GM19025 (cell line): ENCODE results near the gene SLC6A18.
"Not testable (repeated sequence)": the region's sequence is repeated elsewhere in the genome, so short reads cannot be mapped to it uniquely, and the experiment has no call there.

Experiments used
- ATAC-seq: cut with Tn5 transposase; IDR thresholded peaks from one replicate; pipeline ENCODE4 v1.9.1; 2021; ENCODE audit warnings: mild to moderate bottlenecking, low read depth, moderate library complexity; ENCODE audit not compliant: unreplicated experiment

The SLC6A18 gene

GRCh38 chr5:1270426-1270825, 45.2 kb downstream of the SLC6A18 start:
- ATAC-seq: no peak

- ATAC-seq: no peak
Measured at GRCh38 chr5:1270933-1271914, 46.0 kb downstream of the SLC6A18 start.

- ATAC-seq: no peak
Measured at GRCh38 chr5:1272201-1272600, 47.0 kb downstream of the SLC6A18 start.

GRCh38 chr5:1273745-1274144, 48.6 kb downstream of the SLC6A18 start:
- no peak for ATAC-seq

GRCh38 chr5:1274471-1274870, 49.3 kb downstream of the SLC6A18 start:
- ATAC-seq: no peak

- not testable (repeated sequence) for ATAC-seq
Measured at GRCh38 chr5:1275397-1276391, 50.5 kb downstream of the SLC6A18 start.

- no peak for ATAC-seq
Measured at GRCh38 chr5:1276930-1277329, 51.7 kb downstream of the SLC6A18 start.

- ATAC-seq: no peak
Measured at GRCh38 chr5:1277331-1277730, 52.1 kb downstream of the SLC6A18 start.

- no peak for ATAC-seq
Measured at GRCh38 chr5:1277781-1278180, 52.6 kb downstream of the SLC6A18 start.

- no peak for ATAC-seq
Measured at GRCh38 chr5:1278216-1278615, 53.0 kb downstream of the SLC6A18 start.

- ATAC-seq: no peak
Measured at GRCh38 chr5:1278656-1279442, 53.7 kb downstream of the SLC6A18 start.

- no peak for ATAC-seq
Measured at GRCh38 chr5:1279443-1280151, 54.4 kb downstream of the SLC6A18 start.

GRCh38 chr5:1280177-1281037, 55.2 kb downstream of the SLC6A18 start:
- ATAC-seq: no peak

- no peak for ATAC-seq
Measured at GRCh38 chr5:1281038-1281882, 56.1 kb downstream of the SLC6A18 start.

- ATAC-seq: no peak
Measured at GRCh38 chr5:1282131-1282992, 57.2 kb downstream of the SLC6A18 start.

- ATAC-seq: not testable (repeated sequence)
Measured at GRCh38 chr5:1282993-1283728, 58.0 kb downstream of the SLC6A18 start.
